CD4-positive, alpha-beta T cell treated with Interleukin-6 at 100 ng/mL for 8 hours (primary cell): ENCODE data around the gene PDSS1.
A peak's percentile ranks its signal among the peaks of the same experiment; 100 is the strongest.
"Not testable (repeated sequence)": the region's sequence is repeated elsewhere in the genome, so short reads cannot be mapped to it uniquely, and the experiment has no call there.

Experiments
- DNase-seq: peaks from one replicate; pipeline ENCODE4 v3.0.0-alpha.2; 2020; ENCODE audit warnings: mixed read lengths, low spot score

PDSS1 gene

GRCh38 chr10:26697163-26697921 is at the start of gene PDSS1:
PDSS1 (plus strand) TSS chr10:26697701; CDS start chr10:26697712, 11 bp downstream.
- DNase-seq: peak; percentile 53

- not testable (repeated sequence) for DNase-seq
Observed at GRCh38 chr10:26648245-26648636, 49.3 kb upstream of the PDSS1 start.

GRCh38 chr10:26650406-26650805 is 47.1 kb upstream of the PDSS1 start:
- no peak for DNase-seq

- DNase-seq: not testable (repeated sequence)
Observed at GRCh38 chr10:26651476-26651875, 46.0 kb upstream of the PDSS1 start.

GRCh38 chr10:26653004-26653403 is 44.5 kb upstream of the PDSS1 start:
- no peak for DNase-seq

- no peak for DNase-seq
Observed at GRCh38 chr10:26655746-26656145, 41.8 kb upstream of the PDSS1 start.

- no peak for DNase-seq
Observed at GRCh38 chr10:26662864-26663263, 34.6 kb upstream of the PDSS1 start.

GRCh38 chr10:26665080-26666048 is 32.1 kb upstream of the PDSS1 start:
- no peak for DNase-seq

GRCh38 chr10:26675873-26676257 is 21.6 kb upstream of the PDSS1 start:
- no peak for DNase-seq

GRCh38 chr10:26679588-26679987 is 17.9 kb upstream of the PDSS1 start:
- DNase-seq: no peak

GRCh38 chr10:26681076-26681475 is 16.4 kb upstream of the PDSS1 start:
- no peak for DNase-seq

GRCh38 chr10:26681971-26682370 is 15.5 kb upstream of the PDSS1 start:
- not testable (repeated sequence) for DNase-seq

GRCh38 chr10:26682931-26683330 is 14.6 kb upstream of the PDSS1 start:
- peak; percentile 44 for DNase-seq

- peak; percentile 42 for DNase-seq
Observed at GRCh38 chr10:26684667-26685264, 12.7 kb upstream of the PDSS1 start.

GRCh38 chr10:26685441-26685840 is 12.1 kb upstream of the PDSS1 start:
- no peak for DNase-seq

- DNase-seq: no peak
Observed at GRCh38 chr10:26689399-26689798, 8.1 kb upstream of the PDSS1 start.

GRCh38 chr10:26690731-26691475 is 6.6 kb upstream of the PDSS1 start:
- no peak for DNase-seq

- DNase-seq: not testable (repeated sequence)
Observed at GRCh38 chr10:26694536-26694935, 3.0 kb upstream of the PDSS1 start.

- no peak for DNase-seq
Observed at GRCh38 chr10:26696786-26697162, 727 bp upstream of the PDSS1 start.

GRCh38 chr10:26697922-26698608 is 564 bp downstream of the PDSS1 start:
- no peak for DNase-seq

- no peak for DNase-seq
Observed at GRCh38 chr10:26698909-26699308, 1.4 kb downstream of the PDSS1 start.
